T-cell (primary cell): ENCODE data around the gene PTH2R. TPM values are rescaled to one million over a fixed set of nuclear protein-coding genes. Genes with fewer than 3 reads are reported as not detected.
"Not testable (repeated sequence)": the region's sequence is repeated elsewhere in the genome, so short reads cannot be mapped to it uniquely, and the experiment has no call there.

Source experiments
- ATAC-seq, 4 experiments: fragments of 200-7000 bp in 3 of 4; fragments of 150-1000 bp in 1 of 4; cut with Tn5 transposase; replicated peaks in 1 of 4; 1 replicate in 3 of 4; 2 replicates in 1 of 4; pipeline ENCODE4 v1.10.0; 2021; ENCODE audit warnings: moderate library complexity in 3 of 4, mild to moderate bottlenecking in 2 of 4, moderate number of reproducible peaks in 1 of 4
- CTCF ChIA-PET, 2 donors: fragments of 300-600 bp; sonication (Branson Sonifier 250); formaldehyde crosslinking; loops; one replicate each; lab custom pipeline; 2022; ENCODE audit warnings: antibody characterized with exemption in 2 of 2; lab: Charles Lee
- POLR2A ChIA-PET, 2 donors: fragments of 300-600 bp; sonication (Branson Sonifier 250); formaldehyde crosslinking; loops; one replicate each; lab custom pipeline; 2022; ENCODE audit warnings: antibody characterized with exemption in 2 of 2; lab: Charles Lee
- DNase-seq, 35 experiments: peaks; one replicate each; pipeline versions ENCODE4 v3.0.0 to v3.0.0-alpha.2; 2013 to 2023
- H3K27ac ChIP-seq: one replicate; pipeline ENCODE4 v1.5.1; 2013; ENCODE audit warnings: low read length
- H3K27me3 ChIP-seq, 2 experiments: replicated peaks in 1 of 2; 1 replicate in 1 of 2; 2 replicates in 1 of 2; pipeline versions ENCODE4 v1.6.1 to v1.7.0; 2013; ENCODE audit warnings: low read length in 1 of 2, mixed read lengths in 1 of 2; ENCODE audit not compliant: control insufficient read depth in 2 of 2, insufficient read depth in 2 of 2; ENCODE audit errors: extremely low read depth in 1 of 2
- H3K36me3 ChIP-seq, 2 donors: 1 replicate in 1 of 2; 2 replicates in 1 of 2; pipeline versions ENCODE4 v1.6.1 to v1.7.0; 2013; ENCODE audit warnings: low read length in 1 of 2; ENCODE audit not compliant: control insufficient read depth in 2 of 2, insufficient read depth in 1 of 2; ENCODE audit errors: extremely low read depth in 1 of 2
- H3K4me1 ChIP-seq, 2 experiments: 1 replicate in 1 of 2; 2 replicates in 1 of 2; pipeline versions ENCODE4 v1.6.1 to v1.7.0; 2013; ENCODE audit warnings: low read length in 2 of 2, mixed read lengths in 1 of 2; ENCODE audit not compliant: insufficient read depth in 2 of 2, control insufficient read depth in 1 of 2; ENCODE audit errors: extremely low read depth in 1 of 2
- H3K4me3 ChIP-seq, 2 donors: 1 replicate in 1 of 2; 2 replicates in 1 of 2; pipeline versions ENCODE4 v1.5.1 to v1.7.0; 2013; ENCODE audit warnings: mild to moderate bottlenecking in 2 of 2, low read length in 1 of 2, moderate library complexity in 1 of 2; ENCODE audit not compliant: control insufficient read depth in 1 of 2; ENCODE audit errors: extremely low read depth in 1 of 2
- H3K9me3 ChIP-seq: 2 replicates; pipeline ENCODE4 v1.7.0; 2013
- H3K27ac Mint-ChIP-seq, 2 donors: one replicate each; pipeline ENCODE4 v1.8.0; 2020 to 2021; ENCODE audit warnings: mild to moderate bottlenecking in 2 of 2, mixed read lengths in 2 of 2
- H3K27me3 Mint-ChIP-seq, 2 donors: one replicate each; pipeline ENCODE4 v1.8.0; 2021 to 2022; ENCODE audit warnings: mixed read lengths in 2 of 2
- H3K36me3 Mint-ChIP-seq: one replicate; pipeline ENCODE4 v1.8.0; 2021; ENCODE audit warnings: mixed read lengths
- H3K4me1 Mint-ChIP-seq, 3 donors: one replicate each; pipeline ENCODE4 v1.8.0; 2020 to 2022; ENCODE audit warnings: mixed read lengths in 3 of 3, mild to moderate bottlenecking in 1 of 3
- H3K4me3 Mint-ChIP-seq, 3 donors: one replicate each; pipeline ENCODE4 v1.8.0; 2020 to 2022; ENCODE audit warnings: mild to moderate bottlenecking in 3 of 3, mixed read lengths in 3 of 3, moderate library complexity in 3 of 3
- H3K9me3 Mint-ChIP-seq, 3 donors: one replicate each; pipeline ENCODE4 v1.8.0; 2020 to 2022; ENCODE audit warnings: mixed read lengths in 3 of 3
- WGBS: methylation state at CpG from one replicate; pipeline ENCODE4 v1.1.5; 2013; ENCODE audit warnings: missing lambda C conversion rate; ENCODE audit not compliant: insufficient coverage; 5-methylcytosine and 5-hydroxymethylcytosine counted together
- total RNA-seq, 35 experiments: library from RNA in 6 of 35; stranded (reverse) in 6 of 35; fragments of 120-200 nt in 1 of 35; gene quantifications; one replicate each; pipeline versions ENCODE4 v1.2.1 to v1.2.4 and lab custom pipeline; 2013 to 2026

PTH2R gene
- total RNA-seq, 5 donors from 2014 or later (not counting 1 experiment from before 2014, with no cell fraction given): 0.20 TPM; not detected in 4

GRCh38 chr2:208389940-208390339 is 16.7 kb upstream of the PTH2R start:
- ATAC-seq: no peak
- no peak for DNase-seq
- H3K36me3 ChIP-seq: no peaks in the 10 kb centered on the region
- CTCF ChIA-PET: no interaction called here
- no peak overlapping the region for H3K27ac Mint-ChIP-seq
- WGBS: no CpG with 5 or more reads among the region's 3 CpGs
- H3K4me3 ChIP-seq: no peak overlapping the region
- H3K27me3 ChIP-seq: no peaks in the 10 kb centered on the region
- no peak overlapping the region for H3K4me3 Mint-ChIP-seq
- H3K27me3 Mint-ChIP-seq: peaks cover 4 to 13% of the 10 kb centered on the region in 2 donors
- POLR2A ChIA-PET: no interaction called here
- H3K9me3 Mint-ChIP-seq: peaks cover 6 to 8% (median 6%) of the 10 kb centered on the region in 3 donors
- no peaks in the 10 kb centered on the region for H3K4me1 Mint-ChIP-seq
- H3K4me1 ChIP-seq: no peaks in the 10 kb centered on the region
- no peak overlapping the region for H3K27ac ChIP-seq
- peaks cover 4% of the 10 kb centered on the region for H3K36me3 Mint-ChIP-seq
- no peaks in the 10 kb centered on the region for H3K9me3 ChIP-seq

GRCh38 chr2:208392300-208392699 is 14.3 kb upstream of the PTH2R start:
- Histone ChIP-seq H3K27ac (no peak overlapping the region), H3K4me3 (no peak overlapping the region), H3K36me3 (no peaks in the 10 kb centered on the region), H3K4me1 (no peaks in the 10 kb centered on the region), H3K9me3 (no peaks in the 10 kb centered on the region), H3K27me3 (no peaks in the 10 kb centered on the region)
- POLR2A ChIA-PET: no interaction called here
- no peaks in the 10 kb centered on the region for H3K4me1 Mint-ChIP-seq
- H3K27ac Mint-ChIP-seq: no peak overlapping the region
- no CpG with 5 or more reads among the region's 3 CpGs for WGBS
- peaks cover 4% of the 10 kb centered on the region for H3K36me3 Mint-ChIP-seq
- peaks cover 0 to 4% of the 10 kb centered on the region in 2 donors for H3K27me3 Mint-ChIP-seq
- ATAC-seq: no peak
- H3K4me3 Mint-ChIP-seq: no peak overlapping the region
- peaks cover 8 to 17% (median 11%) of the 10 kb centered on the region in 3 donors for H3K9me3 Mint-ChIP-seq
- no peak for DNase-seq
- CTCF ChIA-PET: no interaction called here

- H3K36me3 ChIP-seq, H3K4me3 ChIP-seq, ATAC-seq, H3K9me3 ChIP-seq, H3K36me3 Mint-ChIP-seq, H3K4me3 Mint-ChIP-seq, H3K27me3 ChIP-seq, DNase-seq, H3K27ac Mint-ChIP-seq, H3K4me1 ChIP-seq, POLR2A ChIA-PET, H3K4me1 Mint-ChIP-seq, H3K27ac ChIP-seq: not testable (repeated sequence)
- CTCF ChIA-PET: interaction anchor here in 1 of 2 donors (0.7 kb wide), 1 partner anchor 1802 kb away, joined by 4 read pairs; no protein-coding TSS in a partner anchor
- Mint-ChIP-seq H3K9me3 (peaks cover 8 to 17% (median 12%) of the 10 kb centered on the region in 3 donors), H3K27me3 (peaks cover 10 to 16% of the 10 kb centered on the region in 2 donors)
- WGBS: no CpG with 5 or more reads among the region's 4 CpGs
Observed at GRCh38 chr2:208396796-208397195, 9.8 kb upstream of the PTH2R start.

- ATAC-seq (no peak), DNase-seq (no peak)
- Histone ChIP-seq H3K36me3 (no peaks in the 10 kb centered on the region), H3K27ac (no peak overlapping the region), H3K27me3 (peaks cover 0 to 2% of the 10 kb centered on the region in 2 experiments), H3K4me3 (no peak overlapping the region), H3K4me1 (no peaks in the 10 kb centered on the region), H3K9me3 (no peaks in the 10 kb centered on the region)
- H3K27ac Mint-ChIP-seq: no peak overlapping the region
- H3K9me3 Mint-ChIP-seq: peaks cover 2 to 8% (median 6%) of the 10 kb centered on the region in 3 donors
- ChIA-PET CTCF (no interaction called here), POLR2A (no interaction called here)
- H3K4me3 Mint-ChIP-seq: no peak overlapping the region
- WGBS: no CpG with 5 or more reads among the region's 1 CpG
- peaks cover 28 to 34% of the 10 kb centered on the region in 2 donors for H3K27me3 Mint-ChIP-seq
- no peaks in the 10 kb centered on the region for H3K36me3 Mint-ChIP-seq
- no peaks in the 10 kb centered on the region for H3K4me1 Mint-ChIP-seq
Observed at GRCh38 chr2:208399201-208399600, 7.4 kb upstream of the PTH2R start.

GRCh38 chr2:208407667-208408066 is 1.1 kb downstream of the PTH2R start:
- H3K4me1 Mint-ChIP-seq: peaks cover 6 to 11% (median 10%) of the 10 kb centered on the region in 3 donors
- Histone ChIP-seq H3K27me3 (peaks cover 10 to 18% of the 10 kb centered on the region in 2 experiments), H3K4me1 (peaks cover 0 to 6% of the 10 kb centered on the region in 2 experiments), H3K4me3 (no peak overlapping the region), H3K36me3 (no peaks in the 10 kb centered on the region), H3K27ac (no peak overlapping the region), H3K9me3 (no peaks in the 10 kb centered on the region)
- CTCF ChIA-PET: no interaction called here
- H3K36me3 Mint-ChIP-seq: no peaks in the 10 kb centered on the region
- H3K27ac Mint-ChIP-seq: no peak overlapping the region
- 24% methylated on average over 2 of the region's 9 CpGs for WGBS
- H3K27me3 Mint-ChIP-seq: peaks cover 57 to 62% of the 10 kb centered on the region in 2 donors
- H3K4me3 Mint-ChIP-seq: no peak overlapping the region
- DNase-seq (no peak), ATAC-seq (no peak)
- POLR2A ChIA-PET: no interaction called here
- H3K9me3 Mint-ChIP-seq: no peaks in the 10 kb centered on the region

GRCh38 chr2:208413931-208414330 is 7.3 kb downstream of the PTH2R start:
- H3K36me3 Mint-ChIP-seq: no peaks in the 10 kb centered on the region
- DNase-seq: no peak
- no peak overlapping the region for H3K4me3 Mint-ChIP-seq
- no peak overlapping the region for H3K27ac Mint-ChIP-seq
- Histone ChIP-seq H3K9me3 (no peaks in the 10 kb centered on the region), H3K27ac (no peak overlapping the region), H3K36me3 (no peaks in the 10 kb centered on the region), H3K4me1 (no peaks in the 10 kb centered on the region), H3K27me3 (no peaks in the 10 kb centered on the region), H3K4me3 (no peak overlapping the region)
- peaks cover 18 to 27% of the 10 kb centered on the region in 2 donors for H3K27me3 Mint-ChIP-seq
- ChIA-PET CTCF (no interaction called here), POLR2A (no interaction called here)
- H3K9me3 Mint-ChIP-seq: no peaks in the 10 kb centered on the region
- ATAC-seq: no peak
- H3K4me1 Mint-ChIP-seq: no peaks in the 10 kb centered on the region
- no CpG with 5 or more reads among the region's 2 CpGs for WGBS

GRCh38 chr2:208415255-208415654 is 8.7 kb downstream of the PTH2R start:
- H3K9me3 ChIP-seq: no peaks in the 10 kb centered on the region
- DNase-seq: no peak
- H3K4me3 Mint-ChIP-seq: no peak overlapping the region
- no CpG with 5 or more reads among the region's 4 CpGs for WGBS
- peaks cover 9 to 19% of the 10 kb centered on the region in 2 donors for H3K27me3 Mint-ChIP-seq
- ChIA-PET CTCF (no interaction called here), POLR2A (no interaction called here)
- no peak overlapping the region for H3K27ac Mint-ChIP-seq
- H3K27me3 ChIP-seq: no peaks in the 10 kb centered on the region
- no peak overlapping the region for H3K27ac ChIP-seq
- H3K9me3 Mint-ChIP-seq: no peaks in the 10 kb centered on the region
- no peaks in the 10 kb centered on the region for H3K4me1 Mint-ChIP-seq
- ATAC-seq: no peak
- H3K36me3 ChIP-seq: no peaks in the 10 kb centered on the region
- H3K36me3 Mint-ChIP-seq: no peaks in the 10 kb centered on the region
- no peaks in the 10 kb centered on the region for H3K4me1 ChIP-seq
- no peak overlapping the region for H3K4me3 ChIP-seq
